IMR-90 (cell line): Measurements from ENCODE around the gene MOB2.

Experiments used
- MAFK ChIP-seq: IDR thresholded peaks from 2 replicates; pipeline ENCODE4 v1.6.1; 2012; ENCODE audit warnings: low read depth, low read length, improper control_type of control experiment
- POLR2A ChIP-seq: IDR thresholded peaks from 2 replicates; pipeline ENCODE4 v1.6.1; 2012; ENCODE audit warnings: mild to moderate bottlenecking, low read depth, low read length
- TF ChIP-seq, protein P1 (sequence below): conservative IDR thresholded peaks from 2 replicates; pipeline ENCODE4 v1.5.1; 2012; ENCODE audit warnings: mild to moderate bottlenecking, low read depth, low read length, improper control_type of control experiment

- TF ChIP-seq, protein P1, sequence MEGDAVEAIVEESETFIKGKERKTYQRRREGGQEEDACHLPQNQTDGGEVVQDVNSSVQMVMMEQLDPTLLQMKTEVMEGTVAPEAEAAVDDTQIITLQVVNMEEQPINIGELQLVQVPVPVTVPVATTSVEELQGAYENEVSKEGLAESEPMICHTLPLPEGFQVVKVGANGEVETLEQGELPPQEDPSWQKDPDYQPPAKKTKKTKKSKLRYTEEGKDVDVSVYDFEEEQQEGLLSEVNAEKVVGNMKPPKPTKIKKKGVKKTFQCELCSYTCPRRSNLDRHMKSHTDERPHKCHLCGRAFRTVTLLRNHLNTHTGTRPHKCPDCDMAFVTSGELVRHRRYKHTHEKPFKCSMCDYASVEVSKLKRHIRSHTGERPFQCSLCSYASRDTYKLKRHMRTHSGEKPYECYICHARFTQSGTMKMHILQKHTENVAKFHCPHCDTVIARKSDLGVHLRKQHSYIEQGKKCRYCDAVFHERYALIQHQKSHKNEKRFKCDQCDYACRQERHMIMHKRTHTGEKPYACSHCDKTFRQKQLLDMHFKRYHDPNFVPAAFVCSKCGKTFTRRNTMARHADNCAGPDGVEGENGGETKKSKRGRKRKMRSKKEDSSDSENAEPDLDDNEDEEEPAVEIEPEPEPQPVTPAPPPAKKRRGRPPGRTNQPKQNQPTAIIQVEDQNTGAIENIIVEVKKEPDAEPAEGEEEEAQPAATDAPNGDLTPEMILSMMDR, result no peak
- no peak for TF ChIP-seq POLR2A
- TF ChIP-seq MAFK, result no peak
These were observed 2.4 kb downstream of the MOB2 start for GRCh38 chr11:1484061-1484671.
